HG03342 (cell line): ENCODE results near the gene KCTD1.

Source experiments
- ATAC-seq: cut with Tn5 transposase; IDR thresholded peaks from one replicate; pipeline ENCODE4 v1.9.1; 2021; ENCODE audit warnings: mild to moderate bottlenecking, moderate library complexity; ENCODE audit not compliant: unreplicated experiment

KCTD1 gene

GRCh38 chr18:26549263-26550094 is 1.1 kb upstream of the KCTD1 start:
- no peak for ATAC-seq

DNA sequence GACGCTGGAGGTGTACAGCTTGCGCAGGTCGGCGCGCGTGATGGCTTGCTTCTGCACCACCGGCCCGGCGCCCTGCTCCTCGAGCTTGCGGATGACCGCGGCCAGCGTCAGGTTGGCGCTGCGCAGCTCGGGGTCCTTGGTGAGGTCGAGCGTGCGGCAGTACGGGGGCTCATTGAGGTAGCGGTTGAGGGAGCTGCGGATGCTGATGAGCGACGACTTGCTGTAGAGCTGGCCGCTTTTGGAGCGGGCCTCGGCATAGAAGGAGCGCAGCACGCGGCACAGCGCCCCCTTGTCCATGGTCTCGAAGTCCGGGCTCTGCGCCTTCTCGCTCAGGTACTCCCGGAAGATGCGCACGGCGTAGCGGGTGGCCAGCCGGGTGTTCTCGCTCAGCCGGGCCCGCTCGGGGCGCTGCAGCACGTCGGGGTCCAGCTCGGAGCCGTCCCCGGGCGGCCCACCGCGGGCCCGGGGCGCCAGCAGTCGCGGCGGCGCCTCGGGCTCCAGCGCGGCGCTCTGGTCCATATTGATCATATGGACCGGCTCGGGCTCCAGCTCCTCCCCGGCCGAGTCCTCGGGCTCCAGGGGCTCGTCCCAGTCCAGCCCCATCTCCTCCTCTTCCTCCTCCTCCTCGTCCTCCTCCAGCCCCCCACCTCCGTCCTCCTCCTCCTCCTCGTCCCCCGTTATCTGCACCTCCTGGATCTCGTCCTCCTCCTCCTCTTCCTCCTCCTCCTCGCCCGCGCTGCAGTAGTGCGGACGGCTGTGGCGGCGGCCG is 523 bp downstream of the KCTD1 start:
- peak; percentile 73 for ATAC-seq

DNA sequence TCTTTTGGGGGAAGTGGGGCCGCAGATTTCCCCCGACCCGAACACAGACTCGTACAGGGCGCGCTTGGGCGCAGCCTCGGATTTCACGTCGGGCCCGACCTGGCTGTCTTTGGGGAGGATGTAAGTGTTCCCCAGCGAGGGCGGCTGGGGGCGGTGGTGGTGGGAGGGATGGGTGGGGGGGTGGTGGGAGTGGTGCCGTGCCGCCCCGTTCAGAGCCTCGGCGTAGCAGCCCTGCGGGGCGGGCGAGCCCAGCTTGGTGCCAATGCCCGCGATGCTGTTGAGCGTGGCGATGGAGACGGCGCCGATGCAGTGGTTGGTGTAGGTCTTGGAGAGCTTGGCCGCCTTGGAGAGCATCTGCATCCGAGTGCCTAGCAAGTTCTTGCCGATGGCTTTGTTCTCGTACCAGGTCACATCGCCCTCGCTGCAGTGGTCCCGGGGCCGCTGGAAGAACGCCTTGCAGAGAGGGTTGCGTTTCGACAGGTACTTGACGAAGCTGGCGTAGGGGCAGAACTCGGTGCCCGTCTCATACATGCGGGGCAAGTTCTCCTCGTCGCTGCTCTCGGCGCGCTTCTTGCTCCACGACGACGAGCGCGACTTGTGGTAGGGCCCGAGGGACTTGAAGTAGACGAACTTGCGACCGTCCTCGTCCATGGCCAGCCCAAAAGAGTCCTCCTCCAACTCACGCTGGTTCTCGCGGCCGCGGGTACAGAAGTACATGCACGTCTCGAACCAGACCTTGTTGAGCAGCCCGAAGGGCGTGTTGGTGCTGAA is 1.3 kb downstream of the KCTD1 start:
- ATAC-seq = no peak

- no peak for ATAC-seq
Measured at GRCh38 chr18:26546170-26546874, 2.0 kb downstream of the KCTD1 start.

GRCh38 chr18:26545335-26546123 is 2.8 kb downstream of the KCTD1 start:
- no peak for ATAC-seq

GRCh38 chr18:26544451-26544850 is 3.9 kb downstream of the KCTD1 start:
- ATAC-seq = no peak

DNA sequence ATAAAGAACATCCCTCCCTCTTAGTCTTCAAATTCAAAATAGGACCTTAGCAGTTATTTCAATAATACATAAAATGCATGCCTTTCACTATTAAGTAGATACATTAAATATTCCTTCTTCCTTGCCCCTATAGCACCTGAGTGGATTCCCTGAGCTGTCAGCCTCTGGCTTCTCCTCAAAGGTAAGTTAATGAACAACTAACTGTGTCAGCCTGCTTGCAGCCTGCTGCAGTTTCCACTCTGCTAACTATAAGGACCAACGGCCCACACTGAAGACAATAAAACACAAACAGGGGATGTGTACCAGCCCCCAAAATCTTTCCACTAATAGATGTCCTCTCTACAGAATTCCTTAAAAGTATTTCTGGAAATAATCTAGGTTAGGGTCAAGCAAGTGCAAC is 5.0 kb downstream of the KCTD1 start:
- no peak for ATAC-seq

GRCh38 chr18:26540043-26540628 is 8.2 kb downstream of the KCTD1 start:
- ATAC-seq = no peak

DNA sequence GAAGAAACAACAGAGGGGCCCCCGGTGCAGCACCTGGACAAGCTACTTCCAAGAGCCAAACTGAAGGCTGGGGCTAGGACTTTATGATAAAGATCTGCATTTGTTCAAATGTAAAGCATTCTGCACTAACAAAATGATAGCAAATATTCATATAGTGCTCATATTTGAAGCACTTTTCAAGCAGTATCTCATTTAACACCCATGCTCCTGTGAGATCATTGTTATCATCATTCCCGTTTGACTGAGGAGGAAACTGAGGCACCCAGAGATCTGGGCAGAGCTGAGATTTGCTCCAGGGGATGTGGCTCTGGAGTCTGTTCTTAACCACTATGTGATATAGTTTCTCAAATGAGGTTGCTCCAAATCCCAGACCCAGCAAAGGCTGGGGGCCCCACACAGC is 9.8 kb downstream of the KCTD1 start:
- ATAC-seq = no peak

DNA sequence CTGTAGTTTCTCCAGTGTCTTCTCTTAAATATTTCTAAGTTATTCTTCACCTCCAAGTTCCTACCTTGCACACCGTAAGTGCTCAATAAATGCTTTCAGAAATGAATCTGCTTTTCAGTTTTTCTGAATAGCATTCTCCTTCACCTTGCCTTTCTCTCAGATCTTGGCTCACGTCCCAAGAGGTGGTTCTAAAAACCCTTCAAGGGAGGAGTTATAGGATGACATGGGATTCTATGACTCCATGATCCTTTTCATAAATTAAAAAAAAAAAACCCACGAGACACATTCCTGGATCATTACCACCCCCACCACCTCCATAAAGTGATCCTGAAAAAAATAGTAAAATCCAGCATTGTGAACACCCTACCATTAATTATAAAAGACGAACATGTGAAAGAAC is 11.7 kb downstream of the KCTD1 start:
- no peak for ATAC-seq

GRCh38 chr18:26536032-26536431 is 12.3 kb downstream of the KCTD1 start:
- no peak for ATAC-seq

DNA sequence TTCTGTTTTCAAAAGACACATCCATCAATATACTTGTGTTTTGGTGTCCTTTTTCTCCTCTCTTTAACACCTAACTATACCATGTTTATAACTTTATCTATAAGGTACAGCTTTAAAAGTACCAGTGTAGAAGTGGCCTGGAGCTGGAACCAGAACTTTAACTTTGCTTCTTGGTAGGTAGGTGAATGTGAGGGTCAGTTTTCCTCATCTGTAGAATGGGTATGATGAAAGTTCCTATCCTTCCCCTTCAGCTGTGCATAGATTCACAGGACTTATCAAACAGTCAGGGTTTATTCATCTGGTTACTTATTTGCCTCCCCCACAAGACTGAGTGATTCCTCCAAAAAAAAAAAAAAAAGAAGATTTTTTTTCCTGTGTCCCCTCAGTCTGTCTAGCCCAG is 12.7 kb downstream of the KCTD1 start:
- no peak for ATAC-seq

DNA sequence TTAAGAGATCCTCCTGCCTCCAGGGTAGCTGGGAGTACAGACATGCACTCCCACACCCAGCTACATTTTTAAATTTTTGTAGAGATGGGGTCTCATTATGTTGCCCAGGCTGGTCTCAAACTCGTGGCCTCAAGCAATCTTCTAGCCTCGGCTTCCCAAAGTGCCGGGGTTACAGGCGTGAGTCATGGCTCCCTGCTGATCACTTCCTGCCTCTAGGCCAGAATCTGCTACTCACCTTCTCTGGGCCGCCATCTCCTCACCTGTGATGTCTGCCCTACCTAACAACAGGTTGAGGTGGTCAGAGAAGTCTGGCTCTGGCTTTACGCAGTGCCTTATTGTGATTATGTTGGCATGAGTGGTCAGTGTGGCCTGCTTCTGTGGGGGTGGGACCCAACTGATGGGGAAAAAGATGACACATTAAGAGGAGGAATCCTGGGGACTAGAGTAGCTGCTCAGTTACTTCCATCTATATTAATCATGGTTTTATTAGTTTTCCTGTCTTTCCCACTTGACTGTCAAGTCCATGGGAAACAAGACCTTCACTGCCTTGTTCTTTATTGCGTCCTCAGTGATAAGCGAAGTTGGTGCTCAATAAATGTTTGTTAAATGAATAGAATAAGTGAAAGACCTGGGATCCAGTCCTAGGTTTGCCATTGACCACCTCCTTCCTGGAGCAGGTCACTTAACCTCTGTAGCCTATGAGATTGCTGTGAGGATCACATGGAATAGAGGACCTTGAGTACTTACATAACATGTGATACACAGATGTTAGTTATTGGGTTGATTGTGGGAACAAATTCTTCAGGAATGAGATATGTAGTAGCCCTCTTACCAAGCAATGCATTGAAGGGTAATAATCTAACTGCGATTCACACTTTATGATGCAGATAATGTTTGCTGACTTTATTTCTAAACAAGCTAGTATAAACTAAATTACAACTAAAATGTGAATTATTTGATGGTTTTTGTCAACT is 15.7 kb downstream of the KCTD1 start:
- no peak for ATAC-seq

DNA sequence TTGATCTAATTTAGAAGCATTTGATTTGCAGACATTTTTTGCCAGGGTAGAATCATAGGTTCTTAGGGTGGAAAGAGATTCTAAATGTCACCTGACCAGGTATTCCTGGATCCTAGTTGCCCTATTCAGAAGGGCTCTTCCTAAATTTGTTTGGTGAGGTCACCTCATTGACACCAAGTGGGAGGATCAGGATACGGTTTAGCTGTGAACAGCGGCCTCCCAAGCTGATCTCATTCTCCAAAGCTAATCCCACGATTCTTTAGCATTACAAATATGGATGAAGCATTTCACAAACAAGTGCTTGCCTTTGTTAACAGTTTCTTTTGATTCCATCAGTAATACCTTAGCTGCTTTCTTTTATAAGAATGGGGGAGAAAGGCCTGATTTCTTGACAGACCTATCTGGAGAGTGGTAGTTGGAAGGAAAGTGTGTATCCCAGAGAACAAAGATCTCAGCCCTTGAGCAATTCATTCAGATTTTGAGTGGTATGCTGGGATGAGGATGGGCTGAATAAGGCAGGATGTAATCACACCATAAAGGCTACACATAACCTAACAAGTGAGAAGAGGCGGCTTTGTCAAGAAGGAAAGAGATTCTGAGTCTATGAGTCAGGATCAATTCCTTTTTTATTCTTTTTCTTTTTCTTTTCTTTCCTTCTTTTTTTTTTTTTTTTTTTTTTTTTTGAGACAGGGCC is 16.6 kb downstream of the KCTD1 start:
- no peak for ATAC-seq

DNA sequence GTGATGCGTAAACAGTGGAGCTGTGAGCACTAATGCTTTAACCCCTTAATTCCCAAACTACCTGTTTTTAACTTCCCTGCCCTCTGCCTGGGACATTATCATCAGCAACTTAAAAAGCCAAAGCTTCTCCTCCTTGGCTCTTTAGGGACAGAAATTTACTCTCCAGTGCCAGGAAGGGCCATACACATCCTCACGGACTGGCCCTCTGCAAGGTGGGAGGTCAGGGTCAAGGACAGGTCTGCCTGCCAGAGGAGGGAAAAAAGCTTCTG is 21.5 kb downstream of the KCTD1 start:
- no peak for ATAC-seq

DNA sequence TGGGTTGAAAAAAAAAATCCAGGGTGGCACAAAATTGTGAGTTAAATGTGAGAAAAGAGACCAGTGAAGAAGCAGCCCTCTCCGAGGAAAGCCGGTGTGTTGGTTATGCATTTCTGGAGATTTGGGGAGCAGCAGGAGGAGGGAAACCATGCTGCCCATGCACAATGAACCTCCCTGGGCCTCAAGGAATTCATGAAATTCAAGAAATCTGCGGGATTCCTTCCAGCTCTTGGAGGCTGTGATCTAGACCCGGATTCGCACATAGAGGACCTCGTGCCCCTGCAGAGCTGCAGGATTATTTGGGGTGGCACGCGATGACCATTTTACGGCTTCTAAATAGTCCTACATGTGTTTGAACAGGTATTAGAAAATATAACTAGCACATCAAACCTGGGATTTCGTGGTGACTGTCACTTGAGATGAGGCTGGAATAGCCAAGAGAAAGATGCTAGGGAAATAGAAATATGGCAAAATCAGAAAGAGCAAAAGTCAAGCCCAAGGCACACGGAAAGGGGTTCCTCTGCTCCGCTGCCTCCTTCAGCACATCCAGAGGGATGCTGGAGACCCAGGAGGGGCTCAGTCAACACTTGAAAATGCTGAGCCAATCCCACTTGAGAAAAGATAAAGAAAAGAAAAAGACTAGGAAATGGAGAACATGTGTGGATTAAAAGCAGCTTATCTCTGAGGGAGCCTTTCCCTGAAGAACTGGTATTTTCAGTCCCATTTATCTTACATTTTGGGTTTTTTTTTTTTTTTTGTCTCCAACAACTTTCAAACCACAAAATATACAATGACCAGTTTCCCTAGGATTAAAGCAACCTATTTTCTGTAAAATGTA is 22.0 kb downstream of the KCTD1 start:
- no peak for ATAC-seq
